Parathyroid adenoma (tissue), 2 donors: ENCODE results near the gene TMEM132D.

ENCODE experiments used
- H2AFZ ChIP-seq: fragments of 300-600 bp; sonication (generic); one replicate; pipeline ENCODE4 v1.7.0; 2017; ENCODE audit warnings: antibody characterized with exemption, mild to moderate bottlenecking
- H3K27ac ChIP-seq: fragments of 300-600 bp; sonication (generic); one replicate; pipeline ENCODE4 v1.7.0; 2017
- H3K27me3 ChIP-seq: fragments of 300-600 bp; sonication (generic); one replicate; pipeline ENCODE4 v1.7.0; 2017; ENCODE audit warnings: low read length; ENCODE audit not compliant: control insufficient read depth, insufficient read depth
- H3K36me3 ChIP-seq: fragments of 300-600 bp; sonication (generic); one replicate; pipeline ENCODE4 v1.7.0; 2017; ENCODE audit warnings: low read length; ENCODE audit not compliant: control insufficient read depth, insufficient read depth
- H3K4me1 ChIP-seq: fragments of 300-600 bp; sonication (generic); one replicate; pipeline ENCODE4 v1.7.0; 2017; ENCODE audit warnings: control low read depth
- H3K4me2 ChIP-seq: fragments of 300-600 bp; sonication (generic); one replicate; pipeline ENCODE4 v1.7.0; 2017; ENCODE audit warnings: low read length
- H3K4me3 ChIP-seq: fragments of 300-600 bp; sonication (generic); one replicate; pipeline ENCODE4 v1.7.0; 2017; ENCODE audit warnings: low read depth, low read length
- H3K79me2 ChIP-seq: fragments of 300-600 bp; sonication (generic); one replicate; pipeline ENCODE4 v1.7.0; 2017; ENCODE audit warnings: control low read depth
- H3K9ac ChIP-seq: fragments of 300-600 bp; sonication (generic); one replicate; pipeline ENCODE4 v1.7.0; 2017; ENCODE audit warnings: mild to moderate bottlenecking
- H3K9me3 ChIP-seq: fragments of 300-600 bp; sonication (generic); one replicate; pipeline ENCODE4 v1.7.0; 2017; ENCODE audit warnings: low read length; ENCODE audit not compliant: control insufficient read depth
- CTCF ChIP-seq: fragments of 300-600 bp; sonication (generic); IDR thresholded peaks from one replicate; pipeline ENCODE4 v1.7.0; 2017; ENCODE audit warnings: antibody characterized with exemption, mild to moderate bottlenecking
- donor health status: primary hyperparathyroidism.

Gene TMEM132D

GRCh38 chr12:129102233-129102632 is 801.6 kb downstream of the TMEM132D start:
- H3K9ac ChIP-seq = no peak overlapping the region
- no peak overlapping the region for H3K4me2 ChIP-seq
- H3K27me3 ChIP-seq = no peaks in the 10 kb centered on the region
- no peaks in the 10 kb centered on the region for H3K9me3 ChIP-seq
- no peak overlapping the region for H3K27ac ChIP-seq
- no peak overlapping the region for H3K4me3 ChIP-seq
- no peak for TF ChIP-seq CTCF
- no peaks in the 10 kb centered on the region for H3K79me2 ChIP-seq
- H2AFZ ChIP-seq = no peak overlapping the region
- no peaks in the 10 kb centered on the region for H3K36me3 ChIP-seq
- no peaks in the 10 kb centered on the region for H3K4me1 ChIP-seq

GRCh38 chr12:129101816-129102215 is 802.0 kb downstream of the TMEM132D start:
- H3K27ac ChIP-seq = no peak overlapping the region
- H3K9ac ChIP-seq = no peak overlapping the region
- H3K4me2 ChIP-seq = no peak overlapping the region
- H3K36me3 ChIP-seq = no peaks in the 10 kb centered on the region
- H3K4me1 ChIP-seq = no peaks in the 10 kb centered on the region
- no peaks in the 10 kb centered on the region for H3K9me3 ChIP-seq
- no peak for TF ChIP-seq CTCF
- no peak overlapping the region for H3K4me3 ChIP-seq
- H3K27me3 ChIP-seq = no peaks in the 10 kb centered on the region
- no peak overlapping the region for H2AFZ ChIP-seq
- H3K79me2 ChIP-seq = no peaks in the 10 kb centered on the region

DNA sequence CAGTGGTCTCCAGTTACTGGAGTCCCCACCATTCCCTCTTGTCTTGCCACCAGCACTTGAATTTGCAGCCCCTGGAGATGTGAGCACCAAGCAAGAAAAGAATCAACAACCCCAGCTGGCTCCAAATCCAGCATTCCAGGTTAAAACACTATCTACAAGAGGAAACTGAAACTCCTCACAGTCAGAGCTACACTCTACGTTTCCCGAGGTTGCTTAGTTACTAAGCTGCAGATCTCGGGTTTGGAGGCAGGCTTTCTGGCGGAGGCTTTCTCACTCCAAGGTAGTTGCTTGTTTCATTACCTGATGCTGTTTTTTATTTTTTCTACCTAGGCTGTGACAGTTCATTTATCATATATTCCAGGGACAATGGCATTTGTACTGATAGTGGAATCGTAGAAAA is 802.4 kb downstream of the TMEM132D start:
- H3K9ac ChIP-seq = no peak overlapping the region
- H3K9me3 ChIP-seq = no peaks in the 10 kb centered on the region
- H3K4me3 ChIP-seq = no peak overlapping the region
- no peak for TF ChIP-seq CTCF
- no peak overlapping the region for H3K4me2 ChIP-seq
- H3K79me2 ChIP-seq = no peaks in the 10 kb centered on the region
- no peak overlapping the region for H2AFZ ChIP-seq
- H3K36me3 ChIP-seq = no peaks in the 10 kb centered on the region
- H3K4me1 ChIP-seq = no peaks in the 10 kb centered on the region
- H3K27ac ChIP-seq = no peak overlapping the region
- no peaks in the 10 kb centered on the region for H3K27me3 ChIP-seq

DNA sequence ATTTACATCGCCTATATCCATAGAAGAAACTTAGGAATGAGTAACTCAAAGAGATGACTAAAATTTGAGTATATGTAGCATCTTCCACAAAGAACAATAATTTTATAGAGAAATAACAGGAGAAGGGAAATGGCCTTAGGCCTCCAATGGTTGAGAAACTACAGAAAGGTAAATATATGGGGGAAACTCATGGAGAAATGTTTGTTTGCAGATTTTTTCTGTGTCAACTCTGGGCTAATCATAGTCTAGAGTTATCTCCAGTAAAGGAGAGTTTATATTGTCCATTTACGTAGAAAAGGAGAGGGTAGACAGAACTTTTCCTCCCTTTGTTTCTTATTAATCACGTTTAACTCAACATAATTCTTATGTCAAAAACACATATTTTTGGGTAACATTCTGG is 806.4 kb downstream of the TMEM132D start:
- Histone ChIP-seq H3K4me3 (no peak overlapping the region), H3K4me1 (no peaks in the 10 kb centered on the region), H3K27me3 (no peaks in the 10 kb centered on the region), H3K79me2 (no peaks in the 10 kb centered on the region), H2AFZ (no peak overlapping the region), H3K9me3 (no peaks in the 10 kb centered on the region), H3K9ac (no peak overlapping the region), H3K27ac (no peak overlapping the region), H3K4me2 (no peak overlapping the region), H3K36me3 (no peaks in the 10 kb centered on the region)
- TF ChIP-seq CTCF = no peak

GRCh38 chr12:129096968-129097367 is 806.9 kb downstream of the TMEM132D start:
- no peak overlapping the region for H3K9ac ChIP-seq
- no peaks in the 10 kb centered on the region for H3K4me1 ChIP-seq
- no peaks in the 10 kb centered on the region for H3K36me3 ChIP-seq
- H3K27me3 ChIP-seq = no peaks in the 10 kb centered on the region
- H3K79me2 ChIP-seq = no peaks in the 10 kb centered on the region
- no peak overlapping the region for H3K4me3 ChIP-seq
- H3K4me2 ChIP-seq = no peak overlapping the region
- H3K9me3 ChIP-seq = no peaks in the 10 kb centered on the region
- H3K27ac ChIP-seq = no peak overlapping the region
- H2AFZ ChIP-seq = no peak overlapping the region
- no peak for TF ChIP-seq CTCF
